DOHH2 (cell line): ENCODE measurements around the gene LSAMP.

Experiments
- EZH2phosphoT487 ChIP-seq: fragments of 200-600 bp; sonication (generic); IDR thresholded peaks from 2 replicates; pipeline ENCODE4 v1.6.1; 2017; ENCODE audit warnings: borderline replicate concordance, mild to moderate bottlenecking, antibody characterized with exemption, low read length, moderate library complexity, mixed read lengths
- TF ChIP-seq, protein P1 (sequence below): fragments of 200-600 bp; sonication (generic); IDR thresholded peaks from one replicate; pipeline ENCODE4 v1.5.1; 2014; ENCODE audit warnings: antibody characterized with exemption, mild to moderate bottlenecking, low read depth, low read length; ENCODE audit not compliant: poor library complexity, severe bottlenecking

DNA sequence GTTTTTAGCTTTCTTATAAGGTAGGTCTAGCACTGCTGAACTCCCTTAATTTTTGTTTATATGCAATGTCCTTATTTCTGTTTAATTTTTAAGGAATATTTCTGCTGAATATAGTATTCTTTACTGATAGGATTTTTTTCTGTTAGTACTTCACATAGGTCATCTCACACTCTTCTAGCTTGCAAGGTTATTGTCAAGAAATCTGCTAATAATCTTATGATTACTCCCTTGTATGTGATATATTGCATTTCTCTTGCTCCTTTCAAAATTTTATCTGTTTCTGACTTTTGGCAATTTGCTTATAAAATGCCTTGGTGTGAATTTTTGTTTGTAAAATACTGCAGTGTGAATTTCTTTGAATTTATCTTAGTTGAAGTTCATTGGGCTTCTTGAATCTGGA is 523.6 kb downstream of the LSAMP start:
- TF ChIP-seq, protein P1, sequence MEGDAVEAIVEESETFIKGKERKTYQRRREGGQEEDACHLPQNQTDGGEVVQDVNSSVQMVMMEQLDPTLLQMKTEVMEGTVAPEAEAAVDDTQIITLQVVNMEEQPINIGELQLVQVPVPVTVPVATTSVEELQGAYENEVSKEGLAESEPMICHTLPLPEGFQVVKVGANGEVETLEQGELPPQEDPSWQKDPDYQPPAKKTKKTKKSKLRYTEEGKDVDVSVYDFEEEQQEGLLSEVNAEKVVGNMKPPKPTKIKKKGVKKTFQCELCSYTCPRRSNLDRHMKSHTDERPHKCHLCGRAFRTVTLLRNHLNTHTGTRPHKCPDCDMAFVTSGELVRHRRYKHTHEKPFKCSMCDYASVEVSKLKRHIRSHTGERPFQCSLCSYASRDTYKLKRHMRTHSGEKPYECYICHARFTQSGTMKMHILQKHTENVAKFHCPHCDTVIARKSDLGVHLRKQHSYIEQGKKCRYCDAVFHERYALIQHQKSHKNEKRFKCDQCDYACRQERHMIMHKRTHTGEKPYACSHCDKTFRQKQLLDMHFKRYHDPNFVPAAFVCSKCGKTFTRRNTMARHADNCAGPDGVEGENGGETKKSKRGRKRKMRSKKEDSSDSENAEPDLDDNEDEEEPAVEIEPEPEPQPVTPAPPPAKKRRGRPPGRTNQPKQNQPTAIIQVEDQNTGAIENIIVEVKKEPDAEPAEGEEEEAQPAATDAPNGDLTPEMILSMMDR: no peak
- no peak for TF ChIP-seq EZH2phosphoT487
